Left lung (tissue), 10 donors: ENCODE measurements around the gene HSD3B1. TPM values are rescaled to one million over a fixed set of nuclear protein-coding genes. Genes with fewer than 3 reads are reported as not detected.

Experiments
- ATAC-seq: fragments of 200-7000 bp; cut with Tn5 transposase; one replicate; pipeline ENCODE4 v1.9.1; 2020; ENCODE audit warnings: moderate library complexity
- DNase-seq, 4 donors: peaks; one replicate each; pipeline ENCODE4 v3.0.0-alpha.2; 2013 to 2020
- H3K27ac ChIP-seq, 2 donors: fragments of 200-600 bp; sonication (generic) in 1 of 2; one replicate each; pipeline versions ENCODE4 v1.5.0 to v1.8.0; 2020 to 2021
- H3K27me3 ChIP-seq, 2 donors: fragments of 200-600 bp; sonication (generic) in 1 of 2; one replicate each; pipeline versions ENCODE4 v1.5.0 to v1.8.0; 2020 to 2021
- H3K36me3 ChIP-seq, 2 donors: fragments of 200-600 bp; sonication (generic) in 1 of 2; one replicate each; pipeline versions ENCODE4 v1.5.0 to v1.8.0; 2020 to 2021
- H3K4me1 ChIP-seq, 2 donors: fragments of 200-600 bp; one replicate each; pipeline ENCODE4 v1.8.0; 2021
- H3K4me3 ChIP-seq, 2 donors: fragments of 200-600 bp; sonication (generic) in 1 of 2; one replicate each; pipeline versions ENCODE4 v1.5.0 to v1.8.0; 2020 to 2021; ENCODE audit warnings: mild to moderate bottlenecking in 1 of 2
- H3K9me3 ChIP-seq, 2 donors: fragments of 200-600 bp; sonication (generic) in 1 of 2; one replicate each; pipeline versions ENCODE4 v1.5.0 to v1.8.0; 2020 to 2021
- intact Hi-C, 2 donors: fragments of 100-400 bp; cut with DNase I; formaldehyde crosslinking; loops; one replicate each; pipeline versions ENCODE4 v1.11.2 to v1.14.2; 2022
- polyA plus RNA-seq, 6 donors: library from polyadenylated mRNA; unstranded; fragments of 120-200 nt; gene quantifications; one replicate each; pipeline ENCODE4 v1.2.1, GENCODE V29; 2013; ENCODE audit not compliant: insufficient read length in 6 of 6
- total RNA-seq, 2 donors: library from RNA; stranded (reverse); fragmentation: NEBNext Ultra II Directional; extraction: Animal tissue kit (Norgen Biotek cat#: 25700); gene quantifications; one replicate each; pipeline ENCODE4 v1.2.1, GENCODE V29; 2021
- TF ChIP-seq, protein P1 (sequence below), 2 donors: fragments of 200-600 bp; sonication (generic) in 1 of 2; IDR thresholded peaks; one replicate each; pipeline versions ENCODE4 v1.5.0 to v1.8.0; 2021; ENCODE audit warnings: antibody characterized with exemption in 2 of 2
- donor health status: DM: no; HTN: yes; CAD: no.
- donor health status: DM: no; HTN: no; CAD: no.

The HSD3B1 gene
- total and polyA plus RNA-seq, 8 donors = 0.54 to 1.1 (median 0.74) TPM; not detected in 3

GRCh38 chr1:119489201-119489600, 17.8 kb upstream of the HSD3B1 start:
- Histone ChIP-seq H3K27me3 (no peaks in the 10 kb centered on the region), H3K27ac (no peak overlapping the region), H3K9me3 (no peaks in the 10 kb centered on the region), H3K4me1 (no peaks in the 10 kb centered on the region), H3K4me3 (no peak overlapping the region), H3K36me3 (no peaks in the 10 kb centered on the region)
- intact Hi-C loops = no loop called here
- no peak for ATAC-seq
- TF ChIP-seq, protein P1, sequence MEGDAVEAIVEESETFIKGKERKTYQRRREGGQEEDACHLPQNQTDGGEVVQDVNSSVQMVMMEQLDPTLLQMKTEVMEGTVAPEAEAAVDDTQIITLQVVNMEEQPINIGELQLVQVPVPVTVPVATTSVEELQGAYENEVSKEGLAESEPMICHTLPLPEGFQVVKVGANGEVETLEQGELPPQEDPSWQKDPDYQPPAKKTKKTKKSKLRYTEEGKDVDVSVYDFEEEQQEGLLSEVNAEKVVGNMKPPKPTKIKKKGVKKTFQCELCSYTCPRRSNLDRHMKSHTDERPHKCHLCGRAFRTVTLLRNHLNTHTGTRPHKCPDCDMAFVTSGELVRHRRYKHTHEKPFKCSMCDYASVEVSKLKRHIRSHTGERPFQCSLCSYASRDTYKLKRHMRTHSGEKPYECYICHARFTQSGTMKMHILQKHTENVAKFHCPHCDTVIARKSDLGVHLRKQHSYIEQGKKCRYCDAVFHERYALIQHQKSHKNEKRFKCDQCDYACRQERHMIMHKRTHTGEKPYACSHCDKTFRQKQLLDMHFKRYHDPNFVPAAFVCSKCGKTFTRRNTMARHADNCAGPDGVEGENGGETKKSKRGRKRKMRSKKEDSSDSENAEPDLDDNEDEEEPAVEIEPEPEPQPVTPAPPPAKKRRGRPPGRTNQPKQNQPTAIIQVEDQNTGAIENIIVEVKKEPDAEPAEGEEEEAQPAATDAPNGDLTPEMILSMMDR (IDR thresholded peaks at IDR 0.05) = no peak
- DNase-seq = no peak

GRCh38 chr1:119490925-119491324, 16.1 kb upstream of the HSD3B1 start:
- Histone ChIP-seq H3K4me1 (no peaks in the 10 kb centered on the region), H3K4me3 (no peak overlapping the region), H3K27me3 (no peaks in the 10 kb centered on the region), H3K9me3 (peaks cover 0 to 2% of the 10 kb centered on the region in 2 donors), H3K36me3 (no peaks in the 10 kb centered on the region), H3K27ac (no peak overlapping the region)
- DNase-seq (no peak), ATAC-seq (no peak)
- TF ChIP-seq, protein P1 (IDR thresholded peaks at IDR 0.05) = no peak
- intact Hi-C loops = no loop called here

DNA sequence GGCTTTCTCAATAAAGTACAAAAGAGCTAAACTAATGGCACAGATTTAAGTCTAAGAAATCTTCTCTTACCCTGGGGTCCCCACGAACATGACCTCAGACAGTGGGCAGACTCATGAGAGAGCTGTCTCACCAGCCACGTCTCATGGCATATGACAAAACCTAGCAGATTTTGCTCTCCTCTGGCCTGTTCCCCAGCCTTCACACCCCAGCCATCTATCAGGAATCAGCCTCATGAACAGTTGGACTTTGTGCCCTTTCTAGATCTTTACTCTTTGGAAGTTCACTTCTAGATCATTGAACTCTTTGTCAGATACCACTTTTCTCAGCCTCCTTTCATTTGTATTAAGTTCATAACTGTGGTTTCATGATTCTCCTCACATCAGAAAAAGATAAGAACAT, 14.2 kb upstream of the HSD3B1 start:
- H3K27ac ChIP-seq = no peak overlapping the region
- H3K4me1 ChIP-seq = no peaks in the 10 kb centered on the region
- peaks cover 0 to 5% of the 10 kb centered on the region in 2 donors for H3K9me3 ChIP-seq
- TF ChIP-seq, protein P1 (IDR thresholded peaks at IDR 0.05) = no peak
- no peaks in the 10 kb centered on the region for H3K36me3 ChIP-seq
- H3K27me3 ChIP-seq = no peaks in the 10 kb centered on the region
- no peak for ATAC-seq
- DNase-seq = no peak
- H3K4me3 ChIP-seq = no peak overlapping the region
- intact Hi-C loops = no loop called here

DNA sequence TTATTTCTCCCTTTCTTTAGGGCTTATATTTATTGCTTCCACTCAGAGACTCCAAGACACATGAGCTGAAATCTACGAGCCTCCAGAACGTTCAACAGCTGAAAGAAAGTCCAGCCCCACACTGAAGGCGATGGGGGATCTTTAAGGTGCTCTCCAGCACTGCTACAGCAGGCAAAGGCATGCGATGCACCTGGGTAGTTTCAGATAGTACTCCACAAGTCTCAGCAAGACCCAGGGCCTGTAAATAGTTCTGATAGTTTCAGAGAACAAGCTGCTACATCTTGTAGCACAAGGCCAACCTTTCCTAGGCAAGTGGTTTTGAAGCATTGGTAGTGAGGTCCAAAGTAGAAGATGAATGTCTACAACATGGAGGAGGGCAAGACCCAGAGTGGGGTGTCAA, 2.2 kb upstream of the HSD3B1 start:
- Histone ChIP-seq H3K4me1 (no peaks in the 10 kb centered on the region), H3K4me3 (no peak overlapping the region), H3K27me3 (no peaks in the 10 kb centered on the region), H3K9me3 (no peaks in the 10 kb centered on the region), H3K36me3 (no peaks in the 10 kb centered on the region), H3K27ac (no peak overlapping the region)
- DNase-seq = no peak
- no peak for ATAC-seq
- intact Hi-C loops = no loop called here
- TF ChIP-seq, protein P1 (IDR thresholded peaks at IDR 0.05) = no peak

GRCh38 chr1:119510046-119510445, 3.0 kb downstream of the HSD3B1 start:
- intact Hi-C loops = no loop called here
- no peaks in the 10 kb centered on the region for H3K36me3 ChIP-seq
- no peak overlapping the region for H3K27ac ChIP-seq
- no peak overlapping the region for H3K4me3 ChIP-seq
- ATAC-seq (no peak), DNase-seq (no peak)
- H3K4me1 ChIP-seq = no peaks in the 10 kb centered on the region
- no peaks in the 10 kb centered on the region for H3K9me3 ChIP-seq
- H3K27me3 ChIP-seq = no peaks in the 10 kb centered on the region
- TF ChIP-seq, protein P1 (IDR thresholded peaks at IDR 0.05) = no peak
